HG03378 (cell line): ENCODE results near the gene LRRC57.
"Not testable (repeated sequence)": the region's sequence is repeated elsewhere in the genome, so short reads cannot be mapped to it uniquely, and the experiment has no call there.

Source experiments
- ATAC-seq: cut with Tn5 transposase; IDR thresholded peaks from one replicate; pipeline ENCODE4 v1.9.1; 2021; ENCODE audit warnings: mild to moderate bottlenecking, moderate library complexity; ENCODE audit not compliant: unreplicated experiment

LRRC57 gene

GRCh38 chr15:42548249-42549031 lies at the start of gene LRRC57, which contains the start of gene HAUS2:
TSS of gene LRRC57 (minus strand) at chr15:42548793. CDS start at chr15:42548434, 359 bp downstream.
TSS of gene HAUS2 (plus strand) at chr15:42548838. CDS start at chr15:42548873, 35 bp downstream.
- ATAC-seq, result peak; percentile 67

DNA sequence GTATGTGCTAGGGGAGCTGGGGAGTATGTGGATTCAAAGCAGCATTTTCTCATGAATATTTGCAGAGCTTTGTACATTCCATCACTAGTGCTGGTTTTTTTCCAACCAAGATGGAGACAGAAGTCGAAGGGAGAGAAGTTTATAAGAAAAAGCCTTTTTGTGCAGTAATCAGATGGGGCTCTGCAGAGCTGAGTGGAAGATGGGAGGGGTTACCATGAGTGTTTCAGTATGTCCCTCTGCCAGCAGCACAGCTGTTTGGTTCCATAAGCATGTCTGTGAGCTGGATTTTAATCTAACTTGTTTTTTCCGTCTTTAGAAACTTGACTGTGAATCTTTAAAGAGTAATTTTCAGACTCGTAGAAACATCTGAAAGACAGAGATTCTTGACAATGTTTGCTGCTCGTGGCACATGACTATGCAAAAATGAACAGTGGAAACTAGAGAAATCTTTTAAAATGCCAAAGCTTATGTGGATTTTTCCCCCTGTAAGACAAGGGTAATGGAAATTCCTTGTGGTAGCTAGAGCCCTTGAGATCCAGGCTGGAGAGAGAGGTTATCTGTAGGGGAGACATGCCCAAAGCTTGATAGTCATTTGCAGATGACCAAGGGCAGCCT lies 47.1 kb upstream of the LRRC57 start:
- ATAC-seq, result no peak

GRCh38 chr15:42594095-42594494 lies 45.5 kb upstream of the LRRC57 start:
- no peak for ATAC-seq

DNA sequence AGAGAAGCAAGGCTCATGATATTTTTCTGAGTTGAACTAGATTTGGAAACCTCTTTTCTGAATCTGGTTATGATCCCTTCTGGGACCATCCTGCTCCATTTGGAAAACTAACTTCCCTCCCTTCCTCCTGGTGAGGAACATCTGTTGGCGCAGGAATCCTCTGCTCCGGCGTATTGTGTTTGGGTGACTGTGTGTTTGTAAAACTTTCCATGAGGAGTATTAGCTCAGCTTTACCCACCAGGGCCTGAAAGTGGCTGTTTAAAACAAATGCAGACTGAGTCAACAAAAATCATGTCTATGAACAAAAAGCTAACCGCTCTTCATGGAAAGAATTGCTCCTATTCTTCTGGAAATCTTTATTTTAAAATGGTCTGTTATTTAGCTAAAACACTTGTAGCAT lies 44.5 kb upstream of the LRRC57 start:
- ATAC-seq, result no peak

DNA sequence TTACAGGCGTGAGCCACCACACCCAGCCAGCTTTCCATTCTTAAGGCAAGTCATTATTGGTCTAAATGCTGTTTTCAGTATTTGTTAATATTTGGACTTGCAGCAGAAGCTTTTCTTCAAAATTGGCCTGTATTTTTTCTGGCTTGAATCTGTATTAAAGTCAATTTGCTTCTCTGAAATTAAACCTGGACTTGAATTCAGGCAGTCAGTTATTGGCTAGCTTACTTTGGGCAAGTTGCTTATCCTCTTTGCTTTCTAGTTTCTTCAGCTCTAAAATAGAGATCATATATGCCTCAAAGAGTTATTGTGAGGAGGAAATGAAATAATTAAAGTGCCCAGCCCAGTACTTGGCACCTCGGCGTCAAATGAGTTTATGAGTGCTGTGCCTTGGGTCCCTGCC lies 44.1 kb upstream of the LRRC57 start:
- no peak for ATAC-seq

DNA sequence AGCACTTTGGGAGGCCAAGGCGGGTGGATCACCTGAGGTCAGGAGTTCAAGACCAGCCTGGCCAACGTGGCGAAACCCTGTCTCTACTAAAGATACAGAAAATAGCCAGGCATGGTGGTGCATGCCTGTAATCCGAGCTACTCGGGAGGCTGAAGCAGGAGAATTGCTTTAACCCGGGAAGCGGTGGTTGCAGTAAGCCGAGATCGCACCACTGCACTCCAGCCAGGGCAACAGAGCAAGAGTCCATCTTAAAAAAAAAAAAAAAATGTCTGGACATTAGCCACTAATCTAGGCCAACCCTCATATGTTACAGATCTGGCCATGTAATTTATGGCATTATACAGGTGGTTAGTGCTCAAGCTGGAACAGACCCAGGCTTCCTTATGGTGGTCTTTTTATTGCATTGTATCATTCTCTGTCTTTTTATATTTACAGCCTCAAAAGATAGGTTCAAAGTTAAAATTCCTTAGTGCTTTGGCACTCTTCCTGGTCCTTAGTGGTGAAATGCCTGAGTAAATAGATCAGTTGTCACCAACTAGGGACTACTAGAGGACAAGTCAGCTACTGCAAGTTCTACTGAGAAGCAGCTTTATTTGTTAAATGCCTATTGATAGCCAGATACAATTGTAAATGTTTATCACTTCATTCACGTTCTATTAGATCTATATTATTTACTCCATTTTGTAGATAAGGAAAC lies 42.8 kb upstream of the LRRC57 start:
- no peak for ATAC-seq

DNA sequence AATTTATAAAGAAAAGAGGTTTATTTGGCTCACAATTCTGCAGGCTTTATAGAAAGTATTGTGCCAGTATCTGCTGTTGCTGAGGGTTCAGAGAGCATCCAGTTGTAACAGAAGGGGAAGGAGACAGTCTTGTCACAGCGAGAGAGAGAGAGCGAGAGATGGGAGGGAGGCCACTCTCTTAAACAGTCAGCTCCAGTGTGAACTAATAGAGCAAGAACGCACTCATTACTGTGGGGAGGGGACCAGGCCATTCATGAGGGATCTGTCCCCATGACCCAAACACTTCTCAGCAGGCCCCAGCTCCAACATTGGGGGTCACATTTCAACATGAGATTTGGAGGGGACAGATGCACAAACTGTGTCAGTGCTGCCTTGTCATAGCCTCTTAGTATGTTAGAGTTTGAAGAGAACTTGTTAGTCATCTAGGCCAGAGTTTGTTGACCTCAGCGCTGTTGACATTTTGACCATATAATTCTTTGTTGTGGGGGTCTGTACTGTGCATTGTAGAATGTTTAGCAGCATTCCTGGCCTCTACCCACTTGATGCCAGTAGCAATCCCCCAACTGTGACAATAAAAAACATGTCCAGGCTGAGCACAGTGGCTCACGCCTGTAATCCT lies 42.1 kb upstream of the LRRC57 start:
- ATAC-seq, result no peak

- no peak for ATAC-seq
Observed at GRCh38 chr15:42584031-42584765, 35.6 kb upstream of the LRRC57 start.

DNA sequence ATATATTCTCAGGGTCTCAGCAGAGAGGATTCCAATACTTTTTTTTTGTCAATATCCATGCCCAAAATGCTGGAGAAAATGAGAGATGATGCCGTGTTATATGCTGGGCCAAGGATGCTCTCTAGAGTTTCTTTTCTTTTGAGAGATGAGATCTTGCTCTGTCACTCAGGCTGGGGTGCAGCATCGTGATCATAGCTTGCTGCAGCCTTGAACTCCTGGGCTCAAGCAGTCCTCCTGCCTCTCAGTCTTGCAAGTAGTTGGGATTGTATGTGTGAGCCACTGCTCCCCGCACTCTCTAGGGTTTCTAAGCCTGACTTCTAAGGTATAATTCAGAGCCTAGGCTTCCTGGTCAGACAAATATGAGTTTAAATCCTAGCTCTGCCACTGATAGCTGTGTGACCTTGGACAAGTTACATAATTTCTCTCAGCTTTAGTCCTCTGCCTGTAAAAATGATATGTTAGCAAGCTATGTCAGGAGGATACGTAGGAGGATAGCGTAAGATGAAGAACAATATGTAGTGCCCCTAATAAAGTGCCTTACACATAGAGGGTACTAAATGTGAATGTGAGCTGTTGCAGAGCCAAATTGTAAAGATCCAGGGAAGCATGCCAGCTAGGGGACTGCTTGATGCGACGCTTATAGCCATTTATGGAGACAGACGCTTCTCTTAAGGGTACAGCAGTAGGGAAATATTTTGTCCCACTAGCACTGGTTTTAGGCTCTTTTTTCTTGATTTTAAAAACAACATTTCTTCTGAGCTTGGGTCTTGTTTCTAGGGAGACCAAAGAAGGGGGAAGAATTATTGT lies 34.2 kb upstream of the LRRC57 start:
- no peak for ATAC-seq

DNA sequence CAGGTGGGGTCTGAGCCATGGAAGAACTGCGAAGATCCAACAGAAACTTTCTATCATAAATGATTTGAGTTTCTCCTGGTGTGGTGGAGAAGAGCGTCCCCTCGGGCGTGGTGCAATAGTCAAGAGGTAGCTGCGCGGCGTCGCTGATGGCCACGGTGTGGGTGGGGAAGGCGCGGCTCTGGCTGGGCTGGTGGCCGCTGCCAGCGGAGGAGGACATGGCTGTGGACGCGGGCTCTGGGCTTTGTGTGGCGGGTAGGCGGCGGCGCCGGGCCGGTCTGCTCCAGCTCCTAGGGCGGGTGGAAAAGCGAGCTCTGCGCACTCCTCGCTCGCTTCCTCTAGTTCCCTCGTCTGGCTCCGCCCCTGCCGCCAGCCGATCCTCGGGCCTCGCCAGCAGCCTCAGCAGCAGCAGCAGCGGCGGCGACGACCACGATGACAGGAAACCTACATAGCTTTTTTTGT lies 32.7 kb upstream of the LRRC57 start:
- peak; percentile 41 for ATAC-seq

GRCh38 chr15:42578984-42579537 lies 30.5 kb upstream of the LRRC57 start:
- ATAC-seq, result no peak

GRCh38 chr15:42577514-42578031 lies 29.0 kb upstream of the LRRC57 start:
- ATAC-seq, result no peak

DNA sequence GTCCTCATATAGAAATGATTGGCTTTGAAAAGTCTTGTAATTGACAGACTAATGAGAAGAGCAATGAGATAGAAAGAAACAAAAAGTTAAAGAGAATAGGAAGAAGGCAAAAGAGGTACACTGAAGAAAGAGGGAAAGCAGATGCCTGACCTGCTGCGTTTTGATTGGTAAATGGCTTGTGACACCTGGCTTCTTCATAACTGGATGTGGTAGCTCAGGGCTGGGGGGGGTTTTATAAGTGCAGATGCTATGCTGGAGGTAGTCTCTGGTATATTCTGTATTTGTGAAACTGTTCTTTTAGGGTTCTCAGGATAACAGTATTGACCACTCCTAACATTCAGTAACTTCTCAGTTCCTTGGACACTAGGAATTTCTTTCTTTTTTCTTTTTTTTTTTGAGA lies 28.2 kb upstream of the LRRC57 start:
- ATAC-seq, result no peak

- no peak for ATAC-seq
Observed at GRCh38 chr15:42576040-42576594, 27.5 kb upstream of the LRRC57 start.

DNA sequence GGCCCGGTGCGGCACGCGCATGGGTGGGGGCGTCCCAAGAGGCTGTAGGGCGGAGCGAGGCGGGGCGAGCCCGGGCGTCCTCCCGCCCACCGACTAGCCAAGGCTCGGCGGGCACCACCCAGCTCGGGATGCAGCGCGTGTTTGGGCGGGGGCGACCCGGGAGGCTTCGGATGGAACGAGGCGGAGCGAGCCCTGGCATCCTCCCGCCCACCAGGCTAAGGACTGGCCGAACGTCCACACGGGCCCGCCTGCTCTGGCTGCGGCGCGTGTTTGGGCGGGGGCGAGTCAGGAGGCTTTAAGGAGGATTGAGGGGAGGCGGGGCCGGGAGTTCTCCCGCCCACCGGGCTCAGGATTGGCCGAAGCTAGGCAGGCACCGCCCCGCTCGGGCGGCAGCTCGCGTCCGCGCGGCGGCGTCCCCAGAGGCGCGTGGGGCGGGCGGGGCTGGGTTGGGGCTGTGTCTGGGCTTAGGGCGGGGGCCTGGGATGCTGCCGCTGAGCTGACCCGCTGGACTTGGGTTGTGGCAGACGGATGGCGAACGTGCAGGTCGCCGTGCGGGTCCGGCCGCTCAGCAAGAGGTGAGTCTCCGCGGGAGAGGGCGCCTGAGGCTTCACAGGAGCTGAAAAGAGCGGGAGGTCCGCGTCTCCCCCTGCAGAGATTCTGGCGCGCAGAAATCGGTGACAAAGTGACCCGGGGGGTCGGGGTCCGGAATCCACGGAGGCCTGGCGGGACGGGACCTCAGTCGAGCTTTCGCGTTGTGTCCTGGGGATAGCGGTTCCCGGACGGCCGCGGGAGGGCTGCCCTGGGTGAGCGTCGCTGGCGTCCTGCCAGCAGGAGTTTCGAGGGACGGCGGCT lies 26.8 kb upstream of the LRRC57 start, which contains the start of gene STARD9:
Gene STARD9 (plus strand): TSS at position 419 of the 852 bp plus-strand sequence. CDS start 110 bp downstream, at position 529.
- ATAC-seq, result peak; percentile 83

GRCh38 chr15:42558739-42559138 lies 10.1 kb upstream of the LRRC57 start:
- ATAC-seq, result no peak

GRCh38 chr15:42556550-42557207 lies 8.1 kb upstream of the LRRC57 start:
- not testable (repeated sequence) for ATAC-seq
